K562 (cell line): ENCODE data around the gene PRKAR1B. TPM values are rescaled to one million over a fixed set of nuclear protein-coding genes. Genes with fewer than 3 reads are reported as not detected.

Experiments
- ATAC-seq: fragments of 200-7000 bp; cut with Tn5 transposase; 3 replicates; pipeline ENCODE4 v1.9.1; 2020; ENCODE audit warnings: moderate library complexity
- BruUV-seq: library from RNA; stranded (reverse); fragments of 400-500 nt; replicated peaks from 2 replicates; lab custom pipeline; 2021; lab: Mats Ljungman, UMichigan
- CTCF ChIA-PET: fragments of 300-600 bp; formaldehyde crosslinking; extraction: SDS; loops from one replicate; lab custom pipeline; 2021; ENCODE audit warnings: low intra/inter-chr PET ratio; lab: Yijun Ruan, JAX
- POLR2A ChIA-PET: fragments of 300-600, 350-650 bp; sonication (Branson Sonifier 250); formaldehyde crosslinking; extraction: SDS; loops from one replicate; lab custom pipeline; 2021; ENCODE audit warnings: antibody characterized with exemption, inconsistent platforms; lab: Yijun Ruan, JAX
- DNase-seq, 4 experiments: peaks; one replicate each; pipeline versions ENCODE4 v3.0.0 to v3.0.0-alpha.2; 2011 to 2018; ENCODE audit warnings: low spot score in 3 of 4, mixed read lengths in 3 of 4; ENCODE audit errors: extremely low read depth in 1 of 4
- FAIRE-seq: peaks from 2 replicates; lab custom pipeline; 2011; peaks lifted over from hg19 to GRCh38; lab: Jason Lieb, UNC
- H2AFZ ChIP-seq: 2 replicates; pipeline ENCODE4 v1.6.0; 2011; ENCODE audit warnings: low read depth, low read length, control low read depth, inconsistent platforms
- H3K27ac ChIP-seq: fragments of 200-600 bp; 3 replicates; pipeline ENCODE4 v1.8.0; 2011; ENCODE audit warnings: low read depth, mild to moderate bottlenecking, control low read depth, inconsistent platforms, low read length, moderate library complexity, mixed read lengths; ENCODE audit errors: extremely low read depth
- H3K27me3 ChIP-seq, 2 experiments: fragments of 300-600 bp in 1 of 2; 2 replicates in 1 of 2; 3 replicates in 1 of 2; pipeline versions ENCODE4 v1.6.0 to v1.8.0; 2011; ENCODE audit warnings: inconsistent platforms in 2 of 2, low read length in 2 of 2, mild to moderate bottlenecking in 1 of 2, mixed read lengths in 1 of 2, moderate library complexity in 1 of 2; ENCODE audit not compliant: control insufficient read depth in 2 of 2, insufficient read depth in 2 of 2
- H3K36me3 ChIP-seq: fragments of 300-600 bp; 3 replicates; pipeline ENCODE4 v1.8.0; 2011; ENCODE audit warnings: mild to moderate bottlenecking, low read length, inconsistent platforms; ENCODE audit not compliant: control insufficient read depth, insufficient read depth
- H3K4me1 ChIP-seq, 2 experiments: fragments of 200-600 bp in 1 of 2; replicated peaks in 1 of 2; 2 replicates in 1 of 2; 3 replicates in 1 of 2; pipeline versions ENCODE4 v1.5.1 to v1.8.0; 2011; ENCODE audit warnings: inconsistent platforms in 2 of 2, low read length in 2 of 2, mild to moderate bottlenecking in 1 of 2, mixed read lengths in 1 of 2, moderate library complexity in 1 of 2; ENCODE audit not compliant: control insufficient read depth in 2 of 2, insufficient read depth in 2 of 2
- H3K4me2 ChIP-seq: 2 replicates; pipeline ENCODE4 v1.6.1; 2011; ENCODE audit warnings: low read length, control low read depth, inconsistent platforms, mixed read lengths; ENCODE audit not compliant: insufficient read depth
- H3K4me3 ChIP-seq: fragments of 200-600 bp; sonication (generic), shearing (Covaris generic); 2 replicates; pipeline ENCODE4 v1.5.1; 2016; ENCODE audit warnings: control low read depth, inconsistent platforms
- H3K79me2 ChIP-seq: fragments of 200-600 bp; 3 replicates; pipeline ENCODE4 v1.8.0; 2011; ENCODE audit warnings: low read length, inconsistent platforms; ENCODE audit not compliant: control insufficient read depth, insufficient read depth
- H3K9ac ChIP-seq, 2 experiments: 2 replicates each; pipeline versions ENCODE4 v1.6.0 to v1.6.1; 2011; ENCODE audit warnings: low read depth in 2 of 2, low read length in 2 of 2, control low read depth in 1 of 2, inconsistent platforms in 1 of 2, mild to moderate bottlenecking in 1 of 2, mixed read lengths in 1 of 2; ENCODE audit not compliant: insufficient read depth in 1 of 2
- H3K9me1 ChIP-seq: one replicate; pipeline ENCODE4 v1.6.0; 2011; ENCODE audit warnings: inconsistent platforms, mild to moderate bottlenecking, low read length, moderate library complexity; ENCODE audit not compliant: control insufficient read depth, insufficient read depth
- H3K9me3 ChIP-seq: replicated peaks from 2 replicates; pipeline ENCODE4 v1.5.1; 2011; ENCODE audit warnings: low read depth, low read length, inconsistent platforms; ENCODE audit not compliant: control insufficient read depth, insufficient read depth
- H4K20me1 ChIP-seq: replicated peaks from 2 replicates; pipeline ENCODE4 v1.6.1; 2011; ENCODE audit warnings: low read length, inconsistent platforms, mixed read lengths; ENCODE audit not compliant: control insufficient read depth, insufficient read depth
- CC2D1A ChIP-seq: fragments of 450-650 bp; IDR thresholded peaks from 2 replicates; pipeline ENCODE4 v1.6.1; 2017; ENCODE audit warnings: mild to moderate bottlenecking
- FOXA3 ChIP-seq, 2 experiments: fragments of 450-650 bp in 1 of 2; sonication (generic) in 1 of 2; formaldehyde crosslinking; IDR thresholded peaks in 1 of 2; conservative IDR thresholded peaks in 1 of 2; 2 replicates each; pipeline versions ENCODE4 v1.4.0 to v1.8.0; 2020 to 2022; ENCODE audit warnings: mild to moderate bottlenecking in 2 of 2, missing genetic modification reagents in 1 of 2
- FOXJ2 ChIP-seq: fragments of 200-800 bp; sonication (Bioruptor generic); IDR thresholded peaks from 2 replicates; pipeline ENCODE4 v1.6.1; 2016; ENCODE audit warnings: missing genetic modification characterization, missing compliant biosample characterization
- MEF2D ChIP-seq: conservative IDR thresholded peaks from 2 replicates; pipeline ENCODE4 v1.6.1; 2016; ENCODE audit warnings: low read depth, missing genetic modification characterization, missing compliant biosample characterization
- MEIS2 ChIP-seq: fragments of 450-650 bp; IDR thresholded peaks from 2 replicates; pipeline ENCODE4 v1.6.1; 2014; ENCODE audit warnings: mild to moderate bottlenecking; ENCODE audit not compliant: partially characterized antibody
- NR2C2 ChIP-seq, 2 experiments: fragments of 200-800 bp in 1 of 2; sonication (Bioruptor generic) in 1 of 2; sonication (generic) in 1 of 2; formaldehyde crosslinking in 1 of 2; IDR thresholded peaks; 2 replicates each; pipeline versions ENCODE4 v1.6.1 to v1.8.0; 2016 to 2022; ENCODE audit warnings: mild to moderate bottlenecking in 1 of 2, missing compliant biosample characterization in 1 of 2, missing genetic modification characterization in 1 of 2, missing genetic modification reagents in 1 of 2
- PHF8 ChIP-seq: fragments of 200-600 bp; sonication (generic); IDR thresholded peaks from 2 replicates; pipeline ENCODE4 v1.6.1; 2012; ENCODE audit warnings: mixed run types, mild to moderate bottlenecking, inconsistent platforms, low read length, moderate library complexity, borderline replicate concordance
- SNIP1 ChIP-seq: fragments of 450-650 bp; IDR thresholded peaks from 2 replicates; pipeline ENCODE4 v1.7.1; 2017; ENCODE audit warnings: low read depth, mild to moderate bottlenecking
- SRSF3 ChIP-seq: fragments of 200-400 bp; formaldehyde crosslinking; IDR thresholded peaks from 2 replicates; pipeline ENCODE4 v1.6.1; 2016; ENCODE audit warnings: mild to moderate bottlenecking, low read length, moderate library complexity; ENCODE audit not compliant: insufficient read depth
- TAL1 ChIP-seq: fragments of 450-650 bp; IDR thresholded peaks from 2 replicates; pipeline ENCODE4 v1.6.1; 2016; ENCODE audit warnings: mild to moderate bottlenecking
- ZNF12 ChIP-seq: sonication (generic); formaldehyde crosslinking; IDR thresholded peaks from 2 replicates; pipeline ENCODE4 v1.4.0; 2020; ENCODE audit warnings: mild to moderate bottlenecking, missing genetic modification reagents
- WGBS: fragments of 100-300 bp; shearing (Covaris generic); methylation state at CpG from one replicate; pipeline ENCODE4 v1.1.6; 2016; ENCODE audit warnings: low coverage, mixed read lengths; ENCODE audit not compliant: insufficient coverage; ENCODE audit errors: missing lambda C conversion rate; 5-methylcytosine and 5-hydroxymethylcytosine counted together
- in situ Hi-C: fragments of 300-500 bp; cut with MboI; formaldehyde crosslinking; loops from 4 replicates; pipeline ENCODE4 v1.15.0; 2018; ENCODE audit warnings: inconsistent platforms, mixed read lengths
- intact Hi-C: fragments of 100-400 bp; cut with micrococcal nuclease; formaldehyde crosslinking; loops from 2 replicates; pipeline ENCODE4 v1.14.2; 2022
- polyA plus RNA-seq, 8 experiments: library from polyadenylated mRNA; depleted of rRNA in 4 of 8; stranded (reverse) in 5 of 8; unstranded in 3 of 8; fragments of >200 nt; fragmentation: Nextera tagmentation in 2 of 8; fragmentation: Illumina TruSeq in 1 of 8; extraction: Ambion mirVana in 2 of 8; extraction: Trizol in 1 of 8; gene quantifications; 2 replicates each; pipeline versions ENCODE4 v1.2.1 to v1.2.3, GENCODE V29; 2011 to 2014; ENCODE audit warnings: inconsistent platforms in 1 of 8, missing spikeins in 1 of 8
- total RNA-seq, 7 experiments: library from RNA; depleted of rRNA in 6 of 7; stranded (reverse); fragments of >200 nt in 6 of 7; fragmentation: Illumina TruSeq in 2 of 7; extraction: Trizol in 2 of 7; gene quantifications; 2 replicates each; pipeline versions ENCODE4 v1.2.1 to v1.2.3, GENCODE V29; 2011 to 2021; ENCODE audit warnings: low replicate concordance in 1 of 7
- TF ChIP-seq, protein P1 (sequence below): fragments of 250-450 bp; sonication (Bioruptor Pico); IDR thresholded peaks from 2 replicates; pipeline ENCODE4 v1.5.0; 2021
- TF ChIP-seq, protein P2 (sequence below): fragments of 450-650 bp; IDR thresholded peaks from one replicate; pipeline ENCODE4 v1.6.1; 2018; ENCODE audit warnings: mild to moderate bottlenecking, moderate library complexity; ENCODE audit not compliant: partially characterized antibody

PRKAR1B gene
- total and polyA plus RNA-seq, 9 of the 15 experiments (the other 6 are each of a cell fraction or from before 2014, with no cell fraction given): 0.99 to 30.5 (median 12.7) TPM

DNA sequence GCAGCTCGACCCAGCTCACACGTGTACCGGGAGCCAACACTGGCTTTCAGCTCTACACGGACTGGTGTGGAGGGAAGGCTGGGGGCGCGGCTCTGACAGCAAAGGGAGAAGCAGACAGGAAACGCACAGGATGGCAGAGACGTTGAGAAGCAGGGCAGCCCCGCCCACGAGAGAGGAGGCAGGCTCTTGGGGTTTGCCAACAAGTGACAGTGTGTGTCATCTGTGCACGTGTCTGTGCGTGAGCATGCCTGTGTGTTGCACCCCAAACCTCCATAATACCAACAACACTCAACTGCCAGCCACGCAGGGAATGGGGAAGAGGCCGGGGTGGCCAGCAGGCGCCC, 143.0 kb downstream of the PRKAR1B start:
- no peak overlapping the region for H3K4me3 ChIP-seq
- ATAC-seq (no peak), FAIRE-seq (no peak), DNase-seq (no peak)
- intact Hi-C loops: no loop called here
- no peak overlapping the region for H3K27ac ChIP-seq
- BruUV-seq: no TSS peak
- H3K4me2 ChIP-seq: no peak overlapping the region
- H2AFZ ChIP-seq: no peak overlapping the region
- peak overlapping the region in 1 of 2 experiments; percentile 37; a peak in 1 of 4 replicates for H3K9ac ChIP-seq
- H3K4me1 ChIP-seq: peaks cover 11 to 33% of the 10 kb centered on the region in 2 experiments; a peak in 4 of 5 replicates
- no peaks in the 10 kb centered on the region for H3K79me2 ChIP-seq
- TF ChIP-seq SNIP1: no peak
- no peak for TF ChIP-seq MEIS2
- TF ChIP-seq TAL1: no peak
- no peak for TF ChIP-seq ZNF12 (CRISPR knock-in tag)
- peaks cover 9% of the 10 kb centered on the region; the same call in 1 of the 2 replicates for H3K9me3 ChIP-seq
- H4K20me1 ChIP-seq: no peaks in the 10 kb centered on the region
- ChIA-PET POLR2A (interaction anchor here (0.7 kb wide), 1 partner anchor 453 kb away, joined by 3 read pairs; no protein-coding TSS in a partner anchor), CTCF (no interaction called here)
- no peaks in the 10 kb centered on the region for H3K27me3 ChIP-seq
- peaks cover 33% of the 10 kb centered on the region for H3K36me3 ChIP-seq
- in situ Hi-C loops: no loop called here
- WGBS: 94% methylated on average over 14 of the region's 15 CpGs
- no peaks in the 10 kb centered on the region for H3K9me1 ChIP-seq

DNA sequence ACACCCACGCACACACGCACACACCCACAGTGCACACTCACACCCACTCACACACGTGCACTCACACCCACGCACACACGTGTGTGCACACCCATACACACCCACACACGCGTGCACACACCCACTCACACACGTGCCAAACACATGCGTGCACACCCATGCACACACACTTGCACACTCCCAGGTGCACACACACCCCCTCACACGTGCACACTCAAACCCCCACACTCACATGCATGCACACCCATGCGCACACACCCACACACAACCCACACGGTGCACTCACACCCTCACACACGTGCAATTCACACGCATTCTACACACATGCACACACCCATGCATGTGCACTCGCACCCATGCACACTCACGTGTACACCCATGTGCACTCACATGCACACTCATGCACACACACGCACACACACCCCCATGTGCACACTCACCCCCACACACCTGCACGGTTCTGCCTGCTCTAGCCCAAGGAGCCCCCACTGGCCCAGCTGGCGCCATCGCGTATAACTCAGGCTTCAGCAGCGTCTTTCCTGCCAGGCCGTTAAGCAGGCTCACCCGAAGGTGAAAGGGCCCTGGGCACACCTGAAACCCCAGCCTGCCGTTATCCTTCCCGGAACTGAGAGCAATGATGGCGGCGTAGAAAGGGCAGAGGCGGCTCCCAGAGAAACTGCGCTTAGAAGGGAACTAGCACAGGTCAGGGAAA, 143.5 kb downstream of the PRKAR1B start:
- ChIA-PET POLR2A (interaction anchor here (0.7 kb wide), 1 partner anchor 452 kb away, joined by 3 read pairs; no protein-coding TSS in a partner anchor), CTCF (no interaction called here)
- H3K27me3 ChIP-seq: no peaks in the 10 kb centered on the region
- in situ Hi-C loops: no loop called here
- H3K9me1 ChIP-seq: no peaks in the 10 kb centered on the region
- WGBS: 96% methylated on average over 29 of the region's 30 CpGs
- H3K9me3 ChIP-seq: peaks cover 4% of the 10 kb centered on the region; the same call in 1 of the 2 replicates
- no peak for ATAC-seq
- no peak overlapping the region for H3K9ac ChIP-seq
- H2AFZ ChIP-seq: no peak overlapping the region
- FAIRE-seq: no peak
- DNase-seq: no peak
- H4K20me1 ChIP-seq: no peaks in the 10 kb centered on the region
- BruUV-seq: no TSS peak
- intact Hi-C loops: no loop called here
- no peaks in the 10 kb centered on the region for H3K79me2 ChIP-seq
- H3K36me3 ChIP-seq: peaks cover 31% of the 10 kb centered on the region
- no peak overlapping the region for H3K4me3 ChIP-seq
- H3K4me1 ChIP-seq: peaks cover 11 to 36% of the 10 kb centered on the region in 2 experiments; a peak in 4 of 5 replicates
- no peak overlapping the region for H3K4me2 ChIP-seq
- H3K27ac ChIP-seq: no peak overlapping the region; the same call in 2 of the 3 replicates
- TF ChIP-seq NR2C2 (CRISPR knock-in tag; IDR thresholded peaks at IDR 0.05): 0 out of 2 replicates have a peak, but pooled peaks have one; percentile 19
- TF ChIP-seq NR2C2 (tag; IDR thresholded peaks at IDR 0.05): no peak
- TF ChIP-seq, protein P1, sequence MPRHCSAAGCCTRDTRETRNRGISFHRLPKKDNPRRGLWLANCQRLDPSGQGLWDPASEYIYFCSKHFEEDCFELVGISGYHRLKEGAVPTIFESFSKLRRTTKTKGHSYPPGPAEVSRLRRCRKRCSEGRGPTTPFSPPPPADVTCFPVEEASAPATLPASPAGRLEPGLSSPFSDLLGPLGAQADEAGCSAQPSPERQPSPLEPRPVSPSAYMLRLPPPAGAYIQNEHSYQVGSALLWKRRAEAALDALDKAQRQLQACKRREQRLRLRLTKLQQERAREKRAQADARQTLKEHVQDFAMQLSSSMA: no peak
- no peak for TF ChIP-seq PHF8
- no peak for TF ChIP-seq SRSF3
- peak; percentile 69; the same call in 1 of the 2 replicates for TF ChIP-seq MEF2D (tag)
- 0 out of 4 replicates have a peak, but pooled peaks of 1 of the 2 experiments have one; percentile 54 for TF ChIP-seq FOXA3 (CRISPR knock-in tag; conservative IDR thresholded peaks at IDR 0.05 in 1 of 2, IDR thresholded peaks at IDR 0.05 in 1 of 2)
- TF ChIP-seq CC2D1A: 0 out of 2 replicates have a peak, but pooled peaks have one; percentile 20
- no peak for TF ChIP-seq FOXJ2 (tag)
- TF ChIP-seq, protein P2, sequence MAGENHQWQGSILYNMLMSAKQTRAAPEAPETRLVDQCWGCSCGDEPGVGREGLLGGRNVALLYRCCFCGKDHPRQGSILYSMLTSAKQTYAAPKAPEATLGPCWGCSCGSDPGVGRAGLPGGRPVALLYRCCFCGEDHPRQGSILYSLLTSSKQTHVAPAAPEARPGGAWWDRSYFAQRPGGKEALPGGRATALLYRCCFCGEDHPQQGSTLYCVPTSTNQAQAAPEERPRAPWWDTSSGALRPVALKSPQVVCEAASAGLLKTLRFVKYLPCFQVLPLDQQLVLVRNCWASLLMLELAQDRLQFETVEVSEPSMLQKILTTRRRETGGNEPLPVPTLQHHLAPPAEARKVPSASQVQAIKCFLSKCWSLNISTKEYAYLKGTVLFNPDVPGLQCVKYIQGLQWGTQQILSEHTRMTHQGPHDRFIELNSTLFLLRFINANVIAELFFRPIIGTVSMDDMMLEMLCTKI: no peak
